Measurements from ENCODE around the gene USP17L11. TPM values are rescaled to one million over a fixed set of nuclear protein-coding genes. Genes with fewer than 3 reads are reported as not detected.

USP17L11 gene
- total RNA-seq (2022; extraction: Qiagen RNA extraction): not detected in 5 replicates

GRCh38 chr4:9215105-9215504, at the start of gene USP17L11:
USP17L11 (plus strand) TSS chr4:9215405; CDS start chr4:9215405, 0 bp downstream.

GRCh38 chr4:9169791-9170459, 45.3 kb upstream of the USP17L11 start, which contains the start of gene FAM90A26:
FAM90A26 (plus strand) TSS chr4:9170409; CDS start chr4:9173173, 2,764 bp downstream.

GRCh38 chr4:9210357-9210756, 4.8 kb upstream of the USP17L11 start, which contains the start of gene USP17L10:
USP17L10 (plus strand) TSS chr4:9210657; CDS start chr4:9210657, 0 bp downstream.

GRCh38 chr4:9219852-9220251, 4.6 kb downstream of the USP17L11 start, which contains the start of gene USP17L12:
USP17L12 (plus strand) TSS chr4:9220152; CDS start chr4:9220152, 0 bp downstream.

GRCh38 chr4:9224596-9224995, 9.4 kb downstream of the USP17L11 start, which contains the start of gene USP17L13:
USP17L13 (plus strand) TSS chr4:9224896; CDS start chr4:9224896, 0 bp downstream.

GRCh38 chr4:9234085-9234484, 18.9 kb downstream of the USP17L11 start, which contains the start of gene USP17L15:
USP17L15 (plus strand) TSS chr4:9234385; CDS start chr4:9234385, 0 bp downstream.

GRCh38 chr4:9243579-9243978, 28.4 kb downstream of the USP17L11 start, which contains the start of gene USP17L17:
USP17L17 (plus strand) TSS chr4:9243879; CDS start chr4:9243879, 0 bp downstream.

GRCh38 chr4:9247953-9248680, 32.9 kb downstream of the USP17L11 start, which contains the start of gene USP17L18:
USP17L18 (plus strand) TSS chr4:9248630; CDS start chr4:9248630, 0 bp downstream.

GRCh38 chr4:9253078-9253477, 37.9 kb downstream of the USP17L11 start, which contains the start of gene USP17L19:
USP17L19 (plus strand) TSS chr4:9253378; CDS start chr4:9253378, 0 bp downstream.

GRCh38 chr4:9257824-9258223, 42.6 kb downstream of the USP17L11 start, which contains the start of gene USP17L20:
USP17L20 (plus strand) TSS chr4:9258124; CDS start chr4:9258124, 0 bp downstream.

GRCh38 chr4:9262572-9262971, 47.4 kb downstream of the USP17L11 start, which contains the start of gene USP17L21:
USP17L21 (plus strand) TSS chr4:9262872; CDS start chr4:9262872, 0 bp downstream.

Other genes starting within 250 kb of the USP17L11 start
- gene FAM90A26, start 45.0 kb upstream of the USP17L11 start, total RNA-seq (2022; extraction: Qiagen RNA extraction): 0.02 to 0.06 TPM in 2 of 5 replicates, not detected in the others
- gene USP17L10, start 4.7 kb upstream of the USP17L11 start, total RNA-seq (2022; extraction: Qiagen RNA extraction): not detected in 5 replicates
- not detected in 5 replicates for gene USP17L12, start 4.7 kb downstream of the USP17L11 start, total RNA-seq (2022; extraction: Qiagen RNA extraction)
- gene USP17L13, start 9.5 kb downstream of the USP17L11 start, total RNA-seq (2022; extraction: Qiagen RNA extraction): not detected in 5 replicates
- gene USP17L15, start 19.0 kb downstream of the USP17L11 start, total RNA-seq (2022; extraction: Qiagen RNA extraction): 0.03 TPM in 1 of 5 replicates, not detected in the others
- gene USP17L17, start 28.5 kb downstream of the USP17L11 start, total RNA-seq (2022; extraction: Qiagen RNA extraction): not detected in 5 replicates
- gene USP17L18, start 33.2 kb downstream of the USP17L11 start, total RNA-seq (2022; extraction: Qiagen RNA extraction): not detected in 5 replicates
- not detected in 5 replicates for gene USP17L19, start 38.0 kb downstream of the USP17L11 start, total RNA-seq (2022; extraction: Qiagen RNA extraction)
- gene USP17L20, start 42.7 kb downstream of the USP17L11 start, total RNA-seq (2022; extraction: Qiagen RNA extraction): not detected in 5 replicates
- gene USP17L21, start 47.5 kb downstream of the USP17L11 start, total RNA-seq (2022; extraction: Qiagen RNA extraction): not detected in 5 replicates
- gene USP17L22, start 52.2 kb downstream of the USP17L11 start, total RNA-seq (2022; extraction: Qiagen RNA extraction): not detected in 5 replicates
- not detected in 5 replicates for gene USP17L24, start 109.8 kb downstream of the USP17L11 start, total RNA-seq (2022; extraction: Qiagen RNA extraction)
- not detected in 5 replicates for gene USP17L25, start 114.5 kb downstream of the USP17L11 start, total RNA-seq (2022; extraction: Qiagen RNA extraction)
- gene USP17L26, start 119.3 kb downstream of the USP17L11 start, total RNA-seq (2022; extraction: Qiagen RNA extraction): not detected in 5 replicates
- not detected in 5 replicates for gene USP17L5, start 124.0 kb downstream of the USP17L11 start, total RNA-seq (2022; extraction: Qiagen RNA extraction)
- gene USP17L27, start 128.7 kb downstream of the USP17L11 start, total RNA-seq (2022; extraction: Qiagen RNA extraction): not detected in 5 replicates
- not detected in 5 replicates for gene USP17L28, start 133.5 kb downstream of the USP17L11 start, total RNA-seq (2022; extraction: Qiagen RNA extraction)
- gene USP17L29, start 138.2 kb downstream of the USP17L11 start, total RNA-seq (2022; extraction: Qiagen RNA extraction): not detected in 5 replicates
- gene USP17L30, start 147.7 kb downstream of the USP17L11 start, total RNA-seq (2022; extraction: Qiagen RNA extraction): not detected in 5 replicates
- not detected in 5 replicates for gene DEFB131A, start 229.0 kb downstream of the USP17L11 start, total RNA-seq (2022; extraction: Qiagen RNA extraction)

Data from A549 treated with AZD2906 at 1 μM for 4 hours (cell line).